ENCODE results near the gene FRAS1.

DNA sequence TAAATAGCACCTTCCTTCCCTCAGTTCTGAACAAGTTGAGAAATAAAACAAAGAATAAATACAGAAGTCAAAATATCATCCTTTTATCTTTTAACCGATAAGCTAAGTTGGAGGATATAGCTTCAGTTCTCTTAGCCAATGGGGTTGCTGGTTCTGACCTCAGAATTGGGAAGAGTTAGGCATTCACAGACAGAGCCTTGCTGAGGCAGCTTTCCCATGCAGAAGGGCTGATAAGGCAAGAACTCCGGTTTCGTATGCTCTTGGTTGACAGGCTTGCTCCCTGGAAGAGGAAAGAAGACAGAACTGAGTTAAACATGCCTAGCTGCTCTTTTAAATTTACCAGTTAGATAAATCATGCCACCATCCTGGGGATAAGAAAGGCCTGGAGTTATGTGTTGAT lies 17.6 kb downstream of the FRAS1 start:
- no peak for TF ChIP-seq CTCF (conservative IDR thresholded peaks at IDR 0.05)
- TF ChIP-seq EZH2 (IDR thresholded peaks at IDR 0.05; ENCODE audit: low read depth) = no peak
